Muscle of leg (tissue), 11 donors: ENCODE measurements around the gene ATXN7L3. TPM values are rescaled to one million over a fixed set of nuclear protein-coding genes. Genes with fewer than 3 reads are reported as not detected.

Experiments used
- DNase-seq: peaks from one replicate; pipeline ENCODE4 v3.0.0; 2013
- H3K27ac ChIP-seq: one replicate; pipeline ENCODE4 v1.5.1; 2013; ENCODE audit warnings: mild to moderate bottlenecking, low read length, control low read depth
- H3K27me3 ChIP-seq: one replicate; pipeline ENCODE4 v1.6.1; 2013; ENCODE audit warnings: low read length; ENCODE audit not compliant: control insufficient read depth, insufficient read depth
- H3K36me3 ChIP-seq: one replicate; pipeline ENCODE4 v1.6.1; 2013; ENCODE audit warnings: low read length; ENCODE audit not compliant: control insufficient read depth, insufficient read depth
- H3K4me1 ChIP-seq: one replicate; pipeline ENCODE4 v1.6.1; 2013; ENCODE audit warnings: low read length; ENCODE audit not compliant: control insufficient read depth, insufficient read depth
- H3K4me3 ChIP-seq: one replicate; pipeline ENCODE4 v1.5.1; 2013; ENCODE audit warnings: low read length, control low read depth
- H3K9me3 ChIP-seq: replicated peaks from 2 replicates; pipeline ENCODE4 v1.6.1; 2013; ENCODE audit warnings: low read depth, low read length; ENCODE audit not compliant: control insufficient read depth
- WGBS: methylation state at CpG from one replicate; pipeline ENCODE4 v1.1.5; 2013; ENCODE audit warnings: missing lambda C conversion rate; ENCODE audit not compliant: insufficient coverage; 5-methylcytosine and 5-hydroxymethylcytosine counted together
- polyA plus RNA-seq, 8 donors: library from polyadenylated mRNA; unstranded; fragments of 120-200 nt; gene quantifications; one replicate each; pipeline versions ENCODE4 v1.2.1 to v1.2.3, GENCODE V29; 2013; ENCODE audit warnings: inconsistent platforms in 1 of 8, low replicate concordance in 1 of 8; ENCODE audit not compliant: insufficient read length in 8 of 8, insufficient read depth in 1 of 8
- total RNA-seq: library from RNA; stranded (reverse); fragments of 120-200 nt; gene quantifications from one replicate; pipeline ENCODE4 v1.2.4, GENCODE V29; 2013

Gene ATXN7L3
- total and polyA plus RNA-seq, 9 donors = 31.8 to 58.2 (median 54.4) TPM

DNA sequence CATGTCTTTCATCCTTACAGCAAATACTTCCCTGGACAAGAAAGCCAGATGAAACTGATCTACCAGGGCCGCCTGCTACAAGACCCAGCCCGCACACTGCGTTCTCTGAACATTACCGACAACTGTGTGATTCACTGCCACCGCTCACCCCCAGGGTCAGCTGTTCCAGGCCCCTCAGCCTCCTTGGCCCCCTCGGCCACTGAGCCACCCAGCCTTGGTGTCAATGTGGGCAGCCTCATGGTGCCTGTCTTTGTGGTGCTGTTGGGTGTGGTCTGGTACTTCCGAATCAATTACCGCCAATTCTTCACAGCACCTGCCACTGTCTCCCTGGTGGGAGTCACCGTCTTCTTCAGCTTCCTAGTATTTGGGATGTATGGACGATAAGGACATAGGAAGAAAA lies 9.2 kb downstream of the ATXN7L3 start:
- no peak for DNase-seq
- no peak overlapping the region for H3K4me3 ChIP-seq
- H3K27ac ChIP-seq = peak overlapping the region; percentile 82
- H3K27me3 ChIP-seq = no peaks in the 10 kb centered on the region
- peaks cover 65% of the 10 kb centered on the region for H3K4me1 ChIP-seq
- H3K9me3 ChIP-seq = no peaks in the 10 kb centered on the region
- H3K36me3 ChIP-seq = peaks cover 57% of the 10 kb centered on the region
- 89% methylated on average over 5 of the region's 10 CpGs for WGBS

DNA sequence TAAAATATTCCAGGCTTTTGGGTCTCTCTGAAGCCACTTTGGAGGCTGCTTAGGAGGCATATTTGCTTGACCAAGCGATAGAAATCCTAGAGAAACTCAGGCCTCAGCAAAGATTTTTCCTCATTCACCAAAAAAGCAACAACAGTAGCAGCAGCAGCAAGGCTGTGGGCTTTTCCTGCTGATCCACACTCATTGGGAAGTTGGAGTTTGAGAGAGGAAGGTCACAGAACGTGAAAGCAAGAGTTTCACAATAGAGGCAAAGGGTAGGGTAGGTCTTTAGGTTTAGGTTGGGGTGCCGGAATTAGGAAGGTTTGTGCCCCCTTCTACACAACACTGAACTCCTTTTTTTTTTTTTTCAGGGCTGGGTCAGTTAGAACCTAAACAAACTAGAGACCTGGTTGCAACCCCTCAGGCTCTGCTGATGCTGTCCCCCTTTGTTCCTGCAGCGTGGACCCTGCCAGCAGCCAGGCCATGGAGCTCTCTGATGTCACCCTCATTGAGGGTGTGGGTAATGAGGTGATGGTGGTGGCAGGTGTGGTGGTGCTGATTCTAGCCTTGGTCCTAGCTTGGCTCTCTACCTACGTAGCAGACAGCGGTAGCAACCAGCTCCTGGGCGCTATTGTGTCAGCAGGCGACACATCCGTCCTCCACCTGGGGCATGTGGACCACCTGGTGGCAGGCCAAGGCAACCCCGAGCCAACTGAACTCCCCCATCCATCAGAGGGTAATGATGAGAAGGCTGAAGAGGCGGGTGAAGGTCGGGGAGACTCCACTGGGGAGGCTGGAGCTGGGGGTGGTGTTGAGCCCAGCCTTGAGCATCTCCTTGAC lies 10.9 kb downstream of the ATXN7L3 start:
- no peak for DNase-seq
- Histone ChIP-seq H3K36me3 (peaks cover 40% of the 10 kb centered on the region), H3K4me1 (peaks cover 70% of the 10 kb centered on the region), H3K4me3 (no peak overlapping the region), H3K27ac (peak overlapping the region; percentile 21), H3K27me3 (no peaks in the 10 kb centered on the region), H3K9me3 (no peaks in the 10 kb centered on the region)
- WGBS = 66% methylated on average over 3 of the region's 12 CpGs

DNA sequence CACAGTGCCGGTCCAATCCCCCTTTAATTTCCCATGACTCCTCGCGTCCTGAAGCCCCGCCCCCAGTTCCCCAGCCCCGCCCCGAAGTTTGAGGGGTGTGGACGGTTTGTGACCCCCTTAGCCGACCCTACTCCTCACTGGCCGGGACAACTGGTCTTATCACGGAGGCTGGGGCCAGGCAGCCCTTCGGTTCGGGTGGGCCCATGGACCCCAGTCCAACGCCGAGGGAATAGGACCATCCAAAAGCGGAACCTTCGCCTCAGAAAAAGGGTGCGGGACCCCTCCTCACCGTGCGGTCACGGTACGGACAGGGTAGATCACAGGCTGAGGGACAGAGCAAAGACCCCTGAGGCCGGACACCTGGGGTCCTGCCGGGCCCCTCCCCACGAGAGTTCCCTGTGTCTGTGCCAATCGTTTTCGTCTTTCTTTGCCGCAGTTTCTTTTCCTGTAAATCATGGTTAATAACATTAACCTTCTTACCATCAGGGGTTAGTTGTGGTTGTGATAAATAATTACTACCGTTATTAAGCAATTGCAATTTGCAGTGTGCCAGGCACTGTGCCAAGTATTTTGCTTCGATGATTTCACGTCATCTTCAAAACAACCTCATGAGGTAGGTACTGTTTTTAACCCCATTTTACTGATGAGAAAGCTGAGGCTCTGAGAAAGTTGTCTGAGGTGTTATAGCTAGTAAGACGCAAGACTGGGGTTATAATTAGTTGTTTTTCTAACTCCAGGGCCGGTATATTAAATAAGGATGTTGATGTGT lies 12.4 kb downstream of the ATXN7L3 start:
- WGBS = 6% methylated on average over 15 of the region's 32 CpGs
- H3K4me3 ChIP-seq = peak overlapping the region; percentile 99
- H3K27me3 ChIP-seq = no peaks in the 10 kb centered on the region
- peaks cover 29% of the 10 kb centered on the region for H3K36me3 ChIP-seq
- peak overlapping the region; percentile 97 for H3K27ac ChIP-seq
- H3K4me1 ChIP-seq = peaks cover 55% of the 10 kb centered on the region
- peak; percentile 61 for DNase-seq
- no peaks in the 10 kb centered on the region for H3K9me3 ChIP-seq

DNA sequence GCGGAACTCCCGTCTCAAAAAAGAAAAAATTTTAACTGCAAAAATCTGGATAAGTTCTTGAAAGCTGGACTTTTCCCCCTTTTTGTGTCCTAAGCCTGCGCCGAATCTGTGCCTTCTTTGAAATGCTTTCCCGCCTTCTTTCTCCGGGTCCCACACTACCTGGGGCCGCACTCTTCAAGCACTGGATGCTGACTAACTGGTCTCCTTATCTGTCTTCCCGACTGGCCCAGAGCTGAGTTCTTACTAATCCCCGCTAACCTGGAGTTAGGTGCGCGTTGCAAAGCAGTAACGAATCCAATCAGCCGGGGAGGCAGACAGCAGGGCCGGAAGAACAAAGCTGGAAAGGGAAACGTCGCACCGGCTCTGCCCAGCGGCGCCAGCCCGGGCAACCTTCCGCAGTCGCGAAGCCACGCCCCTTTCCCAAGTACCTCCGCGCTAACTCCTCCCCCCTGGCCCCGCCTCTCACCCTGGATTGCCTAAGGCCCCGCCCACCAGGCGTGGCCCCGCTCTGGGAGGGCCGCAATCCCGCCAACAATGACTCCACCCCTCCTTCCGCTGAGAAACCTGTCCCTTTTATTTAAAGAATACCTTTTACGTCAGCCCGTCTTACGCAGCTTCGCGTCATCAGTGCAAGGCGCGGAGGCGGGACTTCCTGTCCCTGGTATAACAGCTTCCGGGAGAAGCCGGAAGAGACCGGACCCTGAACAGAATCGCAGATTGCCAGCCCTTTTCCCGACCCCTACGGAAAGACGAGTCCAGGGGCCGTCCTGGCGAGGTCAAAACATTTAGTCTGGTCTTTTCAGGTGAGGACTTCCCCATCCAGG lies 13.2 kb downstream of the ATXN7L3 start, which contains the start of gene TMUB2:
Gene TMUB2 (plus strand): TSS at position 666 of the 824 bp plus-strand sequence. CDS start 737 bp downstream, outside the sequence.
- H3K9me3 ChIP-seq = no peaks in the 10 kb centered on the region
- WGBS = 0% methylated on average over 48 of the region's 50 CpGs
- DNase-seq = peak; percentile 99
- H3K27ac ChIP-seq = peak within 1 kb of the TSS; percentile 97
- peaks cover 35% of the 10 kb centered on the region for H3K36me3 ChIP-seq
- H3K4me1 ChIP-seq = peaks cover 47% of the 10 kb centered on the region
- H3K4me3 ChIP-seq = peak within 1 kb of the TSS; percentile 99
- no peaks in the 10 kb centered on the region for H3K27me3 ChIP-seq

DNA sequence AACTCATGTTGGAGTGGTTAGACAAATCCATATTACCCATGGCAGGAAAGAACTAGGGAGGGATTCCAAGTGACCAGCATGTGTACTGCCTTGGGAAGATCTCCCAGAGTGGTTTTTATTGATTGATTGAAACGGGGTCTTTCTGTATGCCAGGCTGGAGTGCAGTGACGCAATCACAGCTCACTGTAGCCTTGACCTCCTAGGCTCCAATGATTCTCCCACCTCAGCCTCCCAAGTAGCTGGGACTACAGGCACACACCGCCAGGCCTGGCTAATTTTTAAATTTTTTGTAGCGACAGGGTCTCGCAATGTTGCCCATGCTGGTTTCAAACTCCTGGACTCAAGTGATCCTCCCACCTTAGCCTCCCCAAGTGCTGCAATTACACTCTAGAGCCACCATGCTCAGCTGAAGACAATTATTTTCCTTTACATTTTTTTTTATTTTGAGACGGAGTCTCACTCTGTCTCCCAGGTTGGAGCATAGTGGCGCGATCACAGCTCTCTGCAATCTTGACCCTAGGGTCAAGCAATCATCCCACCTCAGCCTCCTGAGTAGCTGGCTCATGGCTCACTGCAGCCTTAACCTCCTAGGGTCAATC lies 15.4 kb downstream of the ATXN7L3 start:
- H3K9me3 ChIP-seq = no peaks in the 10 kb centered on the region
- 90% methylated on average over 7 of the region's 8 CpGs for WGBS
- H3K36me3 ChIP-seq = peaks cover 22% of the 10 kb centered on the region
- H3K4me3 ChIP-seq = no peak overlapping the region
- H3K4me1 ChIP-seq = peaks cover 31% of the 10 kb centered on the region
- no peak overlapping the region for H3K27ac ChIP-seq
- DNase-seq = no peak
- no peaks in the 10 kb centered on the region for H3K27me3 ChIP-seq

DNA sequence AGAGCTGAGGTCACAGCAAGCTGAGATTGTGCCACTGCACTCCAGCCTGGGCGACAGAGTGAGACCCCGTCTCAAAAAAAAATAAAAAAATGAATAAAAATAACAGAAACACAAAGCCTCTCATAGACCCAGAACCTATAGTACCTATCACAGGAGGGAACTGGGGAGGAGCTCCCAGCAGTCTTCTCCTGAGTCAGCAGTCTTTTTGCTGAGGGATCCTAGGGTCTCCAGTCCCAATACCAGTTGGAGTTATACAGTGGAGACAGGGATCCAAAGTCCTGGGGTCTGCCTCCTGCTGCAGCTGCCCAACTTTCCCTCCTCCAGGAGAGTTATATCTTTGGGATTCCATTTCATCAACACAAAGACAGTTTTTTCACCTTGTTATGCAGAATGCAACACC lies 16.7 kb downstream of the ATXN7L3 start:
- Histone ChIP-seq H3K36me3 (peaks cover 20% of the 10 kb centered on the region), H3K9me3 (no peaks in the 10 kb centered on the region), H3K27me3 (no peaks in the 10 kb centered on the region), H3K4me1 (peaks cover 18% of the 10 kb centered on the region), H3K4me3 (no peak overlapping the region), H3K27ac (no peak overlapping the region)
- no peak for DNase-seq
- no CpG with 5 or more reads among the region's 2 CpGs for WGBS

DNA sequence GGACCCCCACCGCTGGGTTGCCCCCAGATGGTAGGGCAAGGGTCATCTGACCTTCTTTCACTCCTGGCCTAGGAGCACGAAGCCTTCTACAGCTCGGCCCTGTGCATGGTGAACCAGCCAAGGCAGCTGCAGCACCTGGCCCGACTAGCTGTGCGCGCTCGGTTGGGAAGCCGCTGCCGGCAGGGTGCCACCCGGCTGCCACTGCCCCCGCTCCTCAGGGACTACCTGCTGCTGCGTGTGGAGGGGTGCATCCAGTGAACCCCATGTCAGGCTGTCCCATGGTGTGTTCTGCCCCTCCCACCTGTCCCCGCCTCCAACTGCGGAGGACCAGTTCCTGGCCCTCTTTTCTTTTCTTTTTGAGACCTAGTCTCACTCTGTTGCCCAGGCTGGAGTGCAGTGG lies 21.6 kb downstream of the ATXN7L3 start:
- Histone ChIP-seq H3K27me3 (no peaks in the 10 kb centered on the region), H3K36me3 (peaks cover 34% of the 10 kb centered on the region), H3K4me3 (no peak overlapping the region), H3K4me1 (no peaks in the 10 kb centered on the region), H3K27ac (no peak overlapping the region), H3K9me3 (no peaks in the 10 kb centered on the region)
- WGBS = 91% methylated on average over 14 of the region's 14 CpGs
- DNase-seq = no peak

DNA sequence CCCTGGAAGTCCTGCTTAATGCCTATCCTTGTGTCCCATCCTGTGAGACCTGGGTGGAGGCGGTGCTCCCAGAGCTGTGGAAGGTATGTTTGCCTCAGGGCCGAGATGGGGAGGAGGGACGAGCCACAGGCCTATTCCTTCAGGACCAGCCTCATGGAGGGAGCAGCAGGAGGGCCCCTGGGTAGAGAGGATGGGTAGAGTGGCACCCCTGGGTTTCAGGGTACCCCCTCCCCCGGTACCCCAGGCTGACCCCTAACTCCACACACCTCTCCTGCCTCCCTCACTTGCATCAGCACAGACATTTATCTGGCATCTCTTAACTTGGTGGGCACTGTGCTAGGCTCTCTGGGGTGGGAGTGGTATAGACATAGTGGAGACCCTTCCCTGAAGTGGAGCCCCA lies 22.0 kb downstream of the ATXN7L3 start:
- no peak for DNase-seq
- Histone ChIP-seq H3K9me3 (no peaks in the 10 kb centered on the region), H3K27ac (no peak overlapping the region), H3K27me3 (no peaks in the 10 kb centered on the region), H3K36me3 (peaks cover 34% of the 10 kb centered on the region), H3K4me3 (no peak overlapping the region), H3K4me1 (no peaks in the 10 kb centered on the region)
- WGBS = 80% methylated on average over 1 of the region's 4 CpGs

DNA sequence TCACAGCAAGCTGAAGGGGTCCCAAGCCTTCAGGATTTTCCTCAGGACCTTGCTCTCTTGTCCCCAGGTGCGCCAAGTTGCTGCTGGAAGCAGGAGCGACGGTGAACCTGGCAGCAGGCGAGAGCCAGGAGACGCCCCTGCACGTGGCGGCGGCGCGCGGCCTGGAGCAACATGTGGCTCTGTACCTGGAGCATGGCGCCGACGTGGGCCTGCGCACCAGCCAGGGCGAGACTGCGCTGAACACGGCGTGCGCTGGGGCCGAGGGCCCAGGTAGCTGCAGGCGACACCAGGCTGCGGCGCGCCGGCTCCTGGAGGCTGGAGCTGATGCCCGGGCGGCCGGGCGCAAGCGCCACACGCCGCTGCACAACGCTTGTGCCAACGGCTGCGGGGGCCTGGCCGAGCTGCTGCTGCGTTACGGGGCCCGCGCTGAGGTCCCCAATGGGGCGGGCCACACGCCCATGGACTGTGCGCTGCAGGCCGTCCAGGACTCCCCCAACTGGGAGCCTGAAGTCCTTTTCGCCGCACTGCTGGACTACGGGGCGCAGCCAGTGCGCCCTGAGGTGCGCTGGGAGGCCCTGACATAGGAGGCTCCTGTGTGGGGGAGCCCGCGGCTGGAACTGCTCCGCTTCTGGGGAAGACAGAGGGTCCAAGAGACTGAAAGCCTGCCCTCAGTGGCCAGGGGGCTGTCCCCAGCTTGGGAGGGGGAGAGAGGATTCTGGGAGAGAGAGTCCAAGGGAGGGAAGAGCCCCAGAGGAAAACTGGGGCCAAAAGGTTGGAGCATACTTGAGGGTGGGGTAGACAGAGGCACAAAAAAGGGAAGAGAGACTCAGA lies 22.8 kb downstream of the ATXN7L3 start:
- DNase-seq = no peak

More for the DNA sequence above, 22.8 kb downstream of the ATXN7L3 start:
- Histone ChIP-seq H3K27me3 (no peaks in the 10 kb centered on the region), H3K4me3 (no peak overlapping the region), H3K4me1 (peaks cover 5% of the 10 kb centered on the region), H3K9me3 (no peaks in the 10 kb centered on the region), H3K27ac (no peak overlapping the region), H3K36me3 (peaks cover 27% of the 10 kb centered on the region)
- WGBS = 90% methylated on average over 54 of the region's 54 CpGs
